Brain pericyte (primary cell): Measurements from ENCODE around the gene YY1.
"Not testable (repeated sequence)": the region's sequence is repeated elsewhere in the genome, so short reads cannot be mapped to it uniquely, and the experiment has no call there.

Experiments used
- DNase-seq: peaks from one replicate; pipeline ENCODE4 v3.0.0-alpha.2; 2012; ENCODE audit warnings: low read depth, low spot score

The YY1 gene

DNA sequence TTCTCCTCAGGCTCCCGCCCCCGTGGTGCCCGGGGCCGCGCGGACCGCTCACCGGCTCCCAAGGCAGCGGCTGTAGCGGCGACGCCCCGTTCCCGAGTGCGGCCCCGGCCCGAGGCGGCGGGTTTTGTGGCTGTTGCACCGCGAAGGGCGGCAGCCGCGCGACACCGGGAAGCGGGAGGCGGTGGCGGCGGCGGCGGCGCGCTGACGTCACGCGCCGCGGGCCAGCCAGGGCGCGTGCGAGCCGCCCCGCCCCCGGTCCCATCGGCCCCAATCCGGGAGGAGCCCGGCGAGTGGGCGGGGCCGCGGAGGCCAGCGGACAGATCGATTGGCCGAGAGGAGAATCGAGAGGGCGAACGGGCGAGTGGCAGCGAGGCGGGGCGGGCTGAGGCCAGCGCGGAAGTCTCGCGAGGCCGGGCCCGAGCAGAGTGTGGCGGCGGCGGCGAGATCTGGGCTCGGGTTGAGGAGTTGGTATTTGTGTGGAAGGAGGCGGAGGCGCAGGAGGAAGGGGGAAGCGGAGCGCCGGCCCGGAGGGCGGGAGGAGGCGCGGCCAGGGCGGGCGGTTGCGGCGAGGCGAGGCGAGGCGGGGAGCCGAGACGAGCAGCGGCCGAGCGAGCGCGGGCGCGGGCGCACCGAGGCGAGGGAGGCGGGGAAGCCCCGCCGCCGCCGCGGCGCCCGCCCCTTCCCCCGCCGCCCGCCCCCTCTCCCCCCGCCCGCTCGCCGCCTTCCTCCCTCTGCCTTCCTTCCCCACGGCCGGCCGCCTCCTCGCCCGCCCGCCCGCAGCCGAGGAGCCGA is at the start of gene YY1:
YY1 (plus strand) TSS at position 726 of the 792 bp plus-strand sequence. CDS start 101 bp downstream, outside the sequence.
- DNase-seq = peak; percentile 93

DNA sequence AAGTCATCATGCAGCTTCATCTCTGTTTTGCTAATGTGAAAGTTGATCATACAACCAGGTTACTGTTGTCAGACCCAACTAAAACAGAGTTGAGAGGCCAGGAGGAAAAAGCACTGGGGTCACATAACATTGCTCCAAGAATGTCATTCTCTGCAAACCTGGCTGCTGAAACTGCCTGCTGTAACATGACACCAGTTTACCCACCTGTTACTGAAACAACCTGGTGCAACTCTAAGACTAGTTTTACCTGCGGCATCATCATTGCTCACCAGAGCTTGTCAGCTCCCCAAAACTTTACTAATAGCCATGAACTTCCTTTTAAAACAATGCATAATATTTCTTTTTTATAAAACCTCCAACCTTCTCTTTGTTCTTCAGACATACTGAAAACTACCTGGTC is 48.8 kb upstream of the YY1 start:
- DNase-seq = no peak

DNA sequence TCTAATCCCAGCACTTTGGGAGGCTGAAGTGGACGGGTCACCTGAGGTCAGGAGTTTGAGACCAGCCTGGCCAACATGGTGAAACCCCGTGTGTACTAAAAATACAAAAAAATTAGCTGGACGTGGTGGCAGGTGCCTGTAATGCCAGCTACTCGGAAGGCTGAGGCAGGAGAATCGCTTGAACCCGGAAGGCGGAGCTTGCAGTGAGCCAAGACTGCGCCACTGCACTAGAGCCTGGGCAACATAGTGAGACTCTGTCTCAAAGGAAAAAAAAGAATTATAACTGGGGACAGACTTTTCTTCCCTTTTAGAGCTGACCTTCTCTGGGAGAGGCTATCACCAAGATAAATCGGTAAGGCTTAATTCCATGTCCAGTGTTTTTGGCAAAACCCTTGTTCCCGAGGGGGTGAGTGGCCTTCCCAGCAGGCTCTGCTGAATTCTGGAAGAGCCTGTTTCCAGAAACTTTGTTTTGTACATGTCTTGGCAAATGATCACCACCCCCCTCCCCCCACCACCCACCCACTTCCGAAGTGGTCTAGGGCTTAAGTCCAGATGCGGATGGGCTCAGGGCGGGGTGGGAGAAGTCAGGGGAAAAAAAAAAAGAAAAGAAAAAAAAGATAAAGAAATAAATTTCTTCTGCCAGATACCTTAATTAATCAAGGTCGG is 47.2 kb upstream of the YY1 start:
- DNase-seq = no peak

DNA sequence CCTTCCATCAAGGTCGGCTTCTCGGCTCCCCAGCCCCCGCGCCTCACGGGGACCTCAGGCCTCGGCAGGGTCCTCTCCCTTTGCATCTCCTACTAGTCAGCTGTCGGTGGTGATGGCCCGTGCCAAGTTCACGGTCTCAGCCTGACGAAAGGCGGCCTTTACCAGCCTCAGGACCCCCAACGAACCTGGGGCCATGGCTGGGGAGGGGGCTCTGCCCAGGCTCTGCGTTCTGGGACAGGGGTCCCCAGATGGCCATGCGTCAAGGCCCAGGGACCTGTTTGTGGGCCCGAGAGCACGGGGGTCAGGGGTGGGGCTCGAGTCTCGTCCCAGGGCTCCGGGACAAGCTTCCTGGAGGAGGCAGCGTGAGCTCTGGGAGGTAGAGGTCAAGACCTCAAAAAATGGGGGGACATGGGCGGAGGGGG is 46.7 kb upstream of the YY1 start:
- no peak for DNase-seq

DNA sequence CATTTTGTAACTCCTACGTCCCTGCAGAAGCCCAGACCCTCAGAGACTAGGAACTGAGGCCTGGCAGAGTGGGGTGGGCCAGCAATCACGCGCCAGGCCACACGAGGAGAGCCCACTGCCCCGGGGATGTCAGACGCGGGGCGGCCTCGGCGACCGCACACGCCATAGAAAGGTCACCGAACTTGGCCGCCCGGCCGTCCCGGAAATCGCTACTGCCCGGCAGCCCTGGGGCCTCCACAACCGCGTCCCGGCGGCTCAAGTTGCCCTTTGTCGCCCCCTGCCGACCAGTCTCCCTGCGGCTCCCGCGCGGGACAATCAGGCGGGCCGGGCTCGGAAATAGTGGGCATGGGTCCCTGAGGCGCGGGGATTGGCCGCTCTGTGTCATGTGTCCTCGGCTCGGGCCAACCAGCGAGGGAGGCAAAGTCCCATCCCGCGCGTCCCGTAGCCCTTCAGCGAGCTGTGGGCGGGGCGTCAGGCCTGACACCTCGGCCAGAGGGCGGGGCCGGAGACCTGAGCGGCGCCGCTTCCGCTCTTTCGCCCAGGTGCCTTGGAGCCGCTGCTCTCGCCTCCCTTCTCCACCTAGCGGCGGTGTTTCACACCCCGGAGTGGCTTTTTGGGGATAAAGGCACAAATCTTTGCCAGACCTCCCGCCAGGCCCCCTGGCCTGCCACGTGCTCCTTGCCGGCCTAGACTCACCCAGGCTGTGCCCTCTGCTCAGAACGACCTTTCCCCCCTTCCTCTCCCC is 46.1 kb upstream of the YY1 start:
- peak; percentile 91 for DNase-seq

DNA sequence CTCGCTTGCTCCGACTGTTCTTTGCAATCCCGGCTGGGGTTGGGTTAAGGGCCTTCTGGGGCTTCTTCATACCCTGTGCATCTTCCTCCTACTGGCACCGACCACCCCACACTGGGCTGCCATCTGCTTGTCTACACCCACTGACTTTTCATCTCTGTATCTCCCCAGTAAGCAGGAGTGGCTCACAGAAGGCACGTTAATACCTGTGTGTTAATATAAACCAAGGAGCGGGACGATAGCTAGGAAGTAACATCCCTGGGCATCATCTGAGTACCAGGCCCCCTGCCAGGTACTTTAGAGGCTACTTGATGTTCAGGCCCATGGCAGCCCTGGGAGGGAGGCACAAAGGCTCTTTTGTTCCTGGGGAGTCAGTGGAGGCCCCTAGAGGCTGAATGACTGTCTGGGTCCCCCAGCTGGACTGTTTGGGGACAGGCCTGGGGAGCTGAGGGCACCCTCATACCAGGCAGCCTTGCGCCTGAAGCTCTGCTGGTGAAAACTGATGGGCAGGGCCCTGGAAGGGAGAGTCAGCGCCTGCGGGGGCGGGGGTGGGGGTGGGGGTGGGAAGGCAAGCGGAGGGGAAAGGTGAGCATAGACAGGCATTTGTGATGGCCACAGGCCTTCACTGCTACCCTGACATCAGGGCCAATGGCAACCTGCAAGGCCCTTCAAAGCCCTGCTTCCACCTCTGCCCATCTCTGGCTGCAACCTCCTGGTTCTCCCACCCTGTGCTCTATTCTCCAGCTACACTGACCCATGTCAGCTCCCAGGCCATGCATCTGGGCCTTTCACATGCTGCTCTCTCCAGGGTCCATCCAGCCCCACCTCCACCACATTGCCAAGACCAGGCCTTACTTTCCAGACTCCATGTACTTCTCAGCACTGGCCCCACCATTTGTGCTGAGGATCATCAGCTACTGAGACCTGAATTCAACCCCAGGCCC is 45.3 kb upstream of the YY1 start:
- DNase-seq = no peak

DNA sequence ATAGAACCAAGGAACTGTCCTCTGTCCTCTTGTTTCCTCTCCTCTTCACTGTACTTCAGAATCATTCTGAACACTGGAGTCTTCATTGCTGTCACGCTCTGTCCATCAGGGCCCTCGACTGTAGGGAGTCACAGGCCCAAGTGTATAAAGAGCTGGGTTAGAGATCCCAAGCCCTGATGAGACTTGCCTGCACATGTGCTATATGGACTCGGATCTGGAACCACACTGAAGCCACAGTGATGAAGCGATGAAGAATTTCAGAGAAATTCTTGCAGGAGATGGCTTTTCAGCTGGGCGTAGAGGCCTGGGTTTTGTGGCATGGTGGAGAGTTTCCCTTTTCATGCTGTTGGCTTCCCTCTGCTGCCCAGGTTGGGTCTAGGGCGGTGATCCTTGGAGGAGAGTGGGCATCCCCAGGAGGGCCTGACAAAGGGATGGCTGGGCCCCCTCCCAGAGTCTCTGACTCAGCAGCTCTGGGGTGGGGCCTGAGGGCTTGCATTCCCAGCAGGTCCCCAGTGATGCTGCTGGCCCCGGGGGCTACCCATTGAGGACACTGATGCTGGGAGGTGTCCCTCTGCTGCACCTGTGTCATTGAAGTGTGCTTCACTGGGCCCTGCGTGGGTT is 39.6 kb upstream of the YY1 start:
- no peak for DNase-seq

DNA sequence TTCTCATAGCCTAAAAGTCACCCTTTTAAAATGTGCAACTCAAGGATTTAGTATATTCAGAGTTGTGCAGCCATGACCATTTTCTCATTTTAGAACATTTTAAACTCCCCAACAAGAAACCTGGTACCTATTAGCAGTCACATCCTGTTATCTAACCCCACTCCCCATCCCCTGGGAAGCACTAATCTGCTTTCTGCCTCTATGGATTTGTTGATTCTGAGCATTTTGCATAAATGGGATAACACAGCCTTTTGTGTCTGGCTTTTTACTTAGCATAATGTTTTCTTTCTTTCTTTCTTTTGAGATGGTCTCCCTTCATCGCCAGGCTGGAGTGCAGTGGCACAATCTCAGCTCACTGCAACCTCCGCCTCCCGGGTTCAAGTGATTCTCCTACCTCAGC is 38.6 kb upstream of the YY1 start:
- DNase-seq = no peak

DNA sequence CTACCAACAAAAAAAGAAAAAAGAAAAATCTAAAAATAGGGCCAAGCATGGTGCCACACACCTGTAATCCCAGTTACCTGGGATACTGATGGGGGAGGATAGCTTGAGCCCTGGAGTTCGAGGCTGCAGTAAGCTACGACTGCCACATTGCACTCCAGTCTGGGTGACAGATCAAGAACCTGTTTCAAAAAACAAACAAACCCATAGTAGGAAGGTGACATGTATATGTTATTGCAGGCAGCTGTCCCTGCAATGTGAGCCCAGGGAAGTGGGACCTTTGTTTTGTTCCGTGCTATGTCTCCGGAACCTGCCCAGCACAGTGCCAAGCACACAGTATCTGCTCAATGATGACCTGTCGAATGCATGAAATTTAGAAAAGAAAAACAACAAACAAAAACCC is 37.2 kb upstream of the YY1 start:
- no peak for DNase-seq

DNA sequence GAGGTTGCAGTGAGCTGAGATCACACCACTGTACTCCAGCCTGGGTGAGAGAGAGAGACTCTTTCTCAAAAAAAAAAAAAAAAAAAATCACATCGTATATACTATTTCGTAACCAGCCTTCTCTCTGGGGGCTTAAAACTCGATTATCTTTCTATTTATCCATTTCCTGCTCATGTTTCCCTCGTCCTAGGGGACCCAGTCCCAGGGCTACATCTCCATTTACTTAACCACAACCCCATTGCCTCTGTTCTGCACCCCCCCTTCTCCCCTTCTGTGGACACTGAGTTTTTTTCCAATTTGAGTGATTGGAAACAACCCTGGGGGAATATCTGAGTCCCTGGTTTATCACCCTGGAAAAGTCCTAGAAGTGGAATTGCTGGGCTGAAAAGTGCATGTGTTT is 36.2 kb upstream of the YY1 start:
- no peak for DNase-seq

DNA sequence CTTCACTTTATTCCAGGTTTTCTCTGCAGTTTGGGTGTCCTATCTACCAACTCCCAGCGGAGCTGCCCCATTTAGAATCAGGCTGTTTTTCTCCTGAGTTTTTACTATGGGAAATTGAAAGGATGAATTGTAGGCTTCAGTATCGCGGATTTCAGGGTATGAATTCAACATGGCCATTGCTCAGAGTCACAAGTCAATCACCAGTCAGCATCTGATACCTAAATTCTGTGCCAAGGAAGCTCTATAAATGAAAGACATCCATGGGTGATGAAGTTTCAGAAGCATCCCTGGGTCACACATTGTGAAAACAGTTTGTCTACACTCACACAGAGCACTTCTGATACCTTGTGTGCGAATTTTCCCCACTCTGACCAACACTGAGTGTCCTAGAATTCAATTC is 35.8 kb upstream of the YY1 start:
- no peak for DNase-seq

DNA sequence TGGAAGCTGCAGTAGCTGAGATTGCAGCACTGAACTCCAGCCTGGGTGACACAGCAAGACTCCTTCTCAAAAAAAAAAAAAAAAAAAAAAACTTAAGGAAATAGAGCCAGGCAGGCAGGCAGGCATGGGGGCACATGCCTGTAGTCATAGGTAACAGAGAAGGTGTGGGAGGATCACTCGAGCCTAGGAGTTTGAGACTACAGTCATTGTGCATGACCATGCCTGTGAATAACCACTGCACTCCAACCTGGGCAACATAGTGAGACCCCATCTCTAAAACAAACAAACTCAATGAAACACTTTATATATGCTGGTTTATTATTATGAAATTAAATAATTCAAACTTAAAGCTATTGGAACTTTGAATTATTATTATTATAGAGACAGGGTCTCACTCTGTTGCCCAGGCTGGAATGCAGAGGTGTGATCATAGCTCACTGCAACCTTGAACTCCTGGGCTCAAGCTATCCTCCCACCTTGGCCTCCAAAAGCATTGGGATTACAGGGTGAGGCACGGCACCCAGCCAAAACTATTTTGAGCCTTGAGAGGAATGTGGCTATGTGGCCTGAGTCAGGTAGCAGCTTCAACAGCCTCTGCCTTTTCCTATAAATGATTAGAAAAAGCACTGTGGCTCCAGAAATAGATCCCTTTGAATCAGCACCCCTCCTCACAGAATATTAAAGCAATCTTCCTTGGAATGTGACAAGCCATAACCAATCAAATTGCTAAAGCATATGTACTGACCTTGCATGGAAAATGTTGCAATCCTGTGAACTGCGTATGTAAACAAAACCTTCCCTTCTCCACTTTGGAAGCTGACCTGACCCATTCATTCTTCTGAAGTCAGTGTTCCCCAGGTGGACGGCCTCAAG is 34.7 kb upstream of the YY1 start:
- no peak for DNase-seq

DNA sequence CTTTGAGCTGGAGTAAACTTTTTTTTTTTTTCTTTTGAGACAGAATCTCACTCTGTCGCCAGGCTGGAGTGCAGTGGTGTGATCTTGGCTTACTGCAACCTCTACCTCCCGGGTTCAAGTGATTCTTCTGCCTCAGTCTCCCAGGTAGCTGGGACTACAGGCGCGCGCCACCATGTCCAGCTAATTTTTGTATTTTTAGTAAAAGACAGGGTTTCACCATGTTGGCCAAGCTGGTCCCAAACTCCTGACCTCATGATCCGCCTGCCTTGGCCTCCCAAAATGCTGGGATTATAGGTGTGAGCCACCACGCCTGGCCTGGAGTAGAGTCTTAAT is 34.1 kb upstream of the YY1 start:
- DNase-seq = not testable (repeated sequence)

DNA sequence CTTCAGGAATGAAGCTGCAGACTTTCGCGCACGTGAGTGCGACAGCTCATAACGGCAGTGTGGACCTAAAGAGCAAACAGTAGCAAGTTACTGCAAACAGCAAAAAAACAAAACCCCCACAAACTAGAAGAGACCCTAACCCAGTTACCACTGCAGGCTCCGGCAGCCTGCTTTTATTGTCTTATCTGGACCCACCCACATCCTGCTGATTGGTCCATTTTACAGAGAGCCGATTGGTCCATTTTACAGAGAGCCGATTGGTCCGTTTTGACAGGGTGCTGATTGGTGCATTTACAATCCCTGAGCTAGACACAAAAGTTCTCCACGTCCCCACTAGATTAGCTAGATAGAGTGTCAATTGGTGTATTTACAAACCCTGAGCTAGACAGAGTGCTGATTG is 31.4 kb upstream of the YY1 start:
- not testable (repeated sequence) for DNase-seq

DNA sequence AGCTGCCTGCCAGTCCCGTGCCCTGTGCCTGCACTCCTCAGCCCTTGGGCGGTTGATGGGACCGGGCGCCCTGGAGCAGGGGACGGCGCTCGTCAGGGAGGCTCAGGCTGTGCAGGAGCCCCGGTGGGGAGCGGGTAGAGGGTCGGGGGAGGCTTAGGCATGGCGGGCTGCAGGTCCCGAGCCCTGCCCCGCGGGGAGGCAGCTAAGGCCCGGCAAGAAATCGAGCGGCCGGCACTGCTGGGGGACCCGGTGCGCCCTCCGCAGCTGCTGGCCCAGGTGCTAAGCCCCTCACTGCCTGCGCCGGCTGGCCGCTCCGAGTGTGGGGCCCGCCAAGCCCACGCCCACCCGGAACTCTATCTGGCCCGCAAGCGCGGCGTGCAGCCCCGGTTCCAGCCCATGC is 30.8 kb upstream of the YY1 start:
- DNase-seq = not testable (repeated sequence)

DNA sequence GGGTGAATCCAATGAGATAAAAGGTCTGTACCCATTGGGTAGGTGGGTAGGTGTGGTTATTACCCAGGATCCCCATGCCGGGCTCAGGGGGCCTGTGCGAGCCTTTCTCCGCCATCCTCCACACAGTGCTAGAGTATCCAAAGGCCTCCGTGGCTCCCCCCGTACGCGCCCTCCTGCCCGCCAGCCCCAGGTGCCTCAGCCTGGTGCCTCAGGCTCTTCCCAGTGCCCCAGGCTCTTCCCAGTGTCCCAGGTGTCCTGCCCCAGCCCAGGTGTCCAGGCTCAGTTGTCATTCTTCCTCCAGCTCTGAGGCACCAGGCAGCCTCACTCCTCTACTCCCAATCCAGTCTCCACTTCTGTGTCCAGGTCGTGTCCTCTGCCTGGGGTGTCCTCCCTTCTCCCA is 27.6 kb upstream of the YY1 start:
- no peak for DNase-seq

DNA sequence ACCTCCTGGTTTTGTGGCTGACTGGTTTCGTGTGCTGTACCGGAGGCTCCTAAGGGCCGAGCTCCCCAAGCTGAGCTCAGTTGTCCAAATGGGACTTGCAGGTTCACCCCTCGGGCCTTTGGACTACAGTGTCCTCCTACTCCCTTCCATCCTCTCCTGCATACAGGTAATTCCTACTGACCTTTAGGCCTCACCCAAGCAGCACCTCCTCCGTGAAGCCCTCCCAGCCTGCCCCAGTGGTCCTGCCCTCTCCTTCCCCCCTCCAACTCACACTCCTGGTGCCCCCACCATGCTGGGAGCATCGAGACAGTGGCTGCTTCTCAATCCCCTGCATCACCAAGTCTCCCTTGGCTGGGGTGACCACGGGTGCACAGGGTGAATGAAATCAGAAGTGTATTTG is 27.1 kb upstream of the YY1 start:
- no peak for DNase-seq

DNA sequence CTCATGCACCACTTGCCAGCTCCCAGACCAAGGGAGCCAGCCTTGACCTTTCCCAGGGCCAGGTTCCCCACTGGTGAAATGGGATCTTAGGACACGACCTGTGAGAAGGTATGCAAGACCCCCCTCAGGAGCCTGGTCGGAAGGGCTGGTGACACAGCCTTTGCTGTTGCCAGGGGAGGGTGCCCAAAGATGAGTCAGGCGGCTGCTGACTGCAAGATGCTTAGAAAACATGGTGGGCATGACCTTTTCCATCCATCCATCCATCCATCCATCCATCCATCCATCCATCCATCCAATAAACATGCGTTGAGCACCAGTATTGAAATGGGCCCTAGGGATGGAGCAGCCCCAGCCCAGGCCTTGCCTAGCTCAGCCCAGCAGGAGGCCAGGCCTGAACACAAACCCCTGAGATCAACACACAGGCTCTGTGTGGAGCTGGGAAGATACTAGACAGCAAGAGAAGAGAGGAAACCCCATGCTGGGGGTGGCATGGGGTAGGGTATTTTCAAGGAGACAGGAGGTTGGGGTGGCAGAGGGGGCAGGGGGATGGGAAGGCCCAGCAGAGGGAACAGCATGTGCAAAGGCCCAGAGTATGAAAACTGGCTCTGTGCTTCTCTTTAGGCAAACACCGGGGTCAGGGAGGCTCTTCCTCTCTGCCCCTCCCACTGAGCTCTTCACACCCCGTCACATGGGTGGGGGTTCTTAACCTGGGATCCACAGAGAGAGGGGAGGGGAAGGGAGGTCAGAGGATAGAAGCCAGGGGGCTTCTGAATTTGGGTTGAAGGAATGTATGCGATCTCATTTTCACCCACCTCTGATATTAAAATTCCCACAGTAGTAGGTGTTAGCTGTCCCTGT is 26.2 kb upstream of the YY1 start:
- no peak for DNase-seq

DNA sequence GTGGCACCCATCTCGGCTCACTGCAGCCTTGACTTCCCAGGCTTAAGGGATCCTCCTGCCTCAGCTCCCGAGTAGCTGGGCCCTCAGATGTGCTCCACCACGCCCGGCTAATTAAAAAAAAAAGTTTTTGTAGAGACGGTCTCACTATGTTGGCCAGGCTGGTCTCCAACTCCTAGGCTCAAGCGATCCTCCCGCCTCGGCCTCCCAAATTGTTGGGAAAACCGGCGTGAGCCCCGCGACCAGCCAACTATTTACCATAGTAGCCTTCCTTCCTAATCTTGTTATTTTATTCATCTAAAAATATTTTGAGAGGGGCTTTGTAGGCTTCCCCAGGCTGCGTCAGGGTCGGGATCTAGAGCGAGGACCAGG is 25.4 kb upstream of the YY1 start:
- DNase-seq = no peak
